ENCODE data around the gene CYLD. TPM values are rescaled to one million over a fixed set of nuclear protein-coding genes. Genes with fewer than 3 reads are reported as not detected.

Gene CYLD
- total RNA-seq, 1 donor: 61.9 TPM

DNA sequence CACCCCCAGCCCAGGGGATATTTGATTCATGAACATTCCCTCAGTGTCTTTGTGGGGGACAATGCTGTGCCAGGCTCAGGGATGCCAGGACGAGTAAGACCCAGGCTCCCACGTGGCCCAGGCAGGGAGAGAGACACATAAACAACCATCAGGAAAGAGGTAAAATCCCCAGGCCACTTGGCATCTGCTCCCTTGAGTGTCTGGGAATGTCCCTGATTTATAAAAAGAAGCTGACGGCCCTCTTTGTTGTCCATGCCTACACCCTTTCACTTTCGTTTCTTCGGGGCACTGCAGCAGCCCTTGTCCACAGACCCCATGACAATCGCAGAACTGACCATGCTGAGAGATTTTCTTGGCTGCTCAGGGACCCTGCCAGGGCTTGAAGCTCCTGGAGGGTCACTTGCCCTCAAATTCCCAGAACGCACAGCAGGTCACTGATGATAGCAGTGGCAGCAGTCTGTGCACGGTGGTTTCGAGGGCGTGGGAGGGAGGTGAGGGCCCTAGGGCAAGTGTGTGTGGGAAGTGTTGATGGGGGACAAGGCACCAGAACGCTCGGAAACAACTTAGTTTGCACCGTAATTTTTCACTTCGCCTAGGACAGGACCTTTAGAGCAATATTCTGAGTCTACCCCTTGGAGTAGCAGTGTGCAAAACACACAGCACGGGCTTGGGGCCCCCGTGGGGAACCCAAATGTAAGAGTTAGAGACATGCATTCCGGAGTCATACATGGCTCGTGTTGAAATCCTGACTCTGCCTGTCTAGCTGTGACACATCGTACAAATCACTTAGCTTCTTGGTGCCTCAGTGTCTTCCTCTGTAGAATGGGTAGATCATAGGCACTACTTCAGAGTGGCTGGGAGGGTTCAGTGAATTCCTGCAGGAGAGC lies 43.8 kb upstream of the CYLD start:
- H3K27ac ChIP-seq (ENCODE audit: low read depth, low read length): peak overlapping the region; percentile 51
- H3K4me3 ChIP-seq (ENCODE audit: insufficient read depth, low read length): peak overlapping the region; percentile 76
- H3K4me2 ChIP-seq (ENCODE audit: insufficient read depth, low read length): peak overlapping the region; percentile 94
- peak overlapping the region; percentile 99 for H2AFZ ChIP-seq (ENCODE audit: low read length)
- no peaks in the 10 kb centered on the region for H3K79me2 ChIP-seq (ENCODE audit: insufficient read depth, low read length)
- peaks cover 12% of the 10 kb centered on the region for H3K27me3 ChIP-seq (ENCODE audit: insufficient read depth, low read length)
- H4K20me1 ChIP-seq (ENCODE audit: insufficient read depth, low read length): no peaks in the 10 kb centered on the region
- H3K9me3 ChIP-seq (ENCODE audit: low read depth, low read length): no peaks in the 10 kb centered on the region
- peak; percentile 92 for DNase-seq (ENCODE audit: insufficient read length, low spot score, missing footprints)
- TF ChIP-seq, protein P1, sequence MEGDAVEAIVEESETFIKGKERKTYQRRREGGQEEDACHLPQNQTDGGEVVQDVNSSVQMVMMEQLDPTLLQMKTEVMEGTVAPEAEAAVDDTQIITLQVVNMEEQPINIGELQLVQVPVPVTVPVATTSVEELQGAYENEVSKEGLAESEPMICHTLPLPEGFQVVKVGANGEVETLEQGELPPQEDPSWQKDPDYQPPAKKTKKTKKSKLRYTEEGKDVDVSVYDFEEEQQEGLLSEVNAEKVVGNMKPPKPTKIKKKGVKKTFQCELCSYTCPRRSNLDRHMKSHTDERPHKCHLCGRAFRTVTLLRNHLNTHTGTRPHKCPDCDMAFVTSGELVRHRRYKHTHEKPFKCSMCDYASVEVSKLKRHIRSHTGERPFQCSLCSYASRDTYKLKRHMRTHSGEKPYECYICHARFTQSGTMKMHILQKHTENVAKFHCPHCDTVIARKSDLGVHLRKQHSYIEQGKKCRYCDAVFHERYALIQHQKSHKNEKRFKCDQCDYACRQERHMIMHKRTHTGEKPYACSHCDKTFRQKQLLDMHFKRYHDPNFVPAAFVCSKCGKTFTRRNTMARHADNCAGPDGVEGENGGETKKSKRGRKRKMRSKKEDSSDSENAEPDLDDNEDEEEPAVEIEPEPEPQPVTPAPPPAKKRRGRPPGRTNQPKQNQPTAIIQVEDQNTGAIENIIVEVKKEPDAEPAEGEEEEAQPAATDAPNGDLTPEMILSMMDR (IDR thresholded peaks at IDR 0.05; ENCODE audit: extremely low read depth, low read depth, low read length): no peak
- H3K36me3 ChIP-seq (ENCODE audit: insufficient read depth, low read length): no peaks in the 10 kb centered on the region
- H3K4me1 ChIP-seq (ENCODE audit: insufficient read depth, low read length): peaks cover 7% of the 10 kb centered on the region

DNA sequence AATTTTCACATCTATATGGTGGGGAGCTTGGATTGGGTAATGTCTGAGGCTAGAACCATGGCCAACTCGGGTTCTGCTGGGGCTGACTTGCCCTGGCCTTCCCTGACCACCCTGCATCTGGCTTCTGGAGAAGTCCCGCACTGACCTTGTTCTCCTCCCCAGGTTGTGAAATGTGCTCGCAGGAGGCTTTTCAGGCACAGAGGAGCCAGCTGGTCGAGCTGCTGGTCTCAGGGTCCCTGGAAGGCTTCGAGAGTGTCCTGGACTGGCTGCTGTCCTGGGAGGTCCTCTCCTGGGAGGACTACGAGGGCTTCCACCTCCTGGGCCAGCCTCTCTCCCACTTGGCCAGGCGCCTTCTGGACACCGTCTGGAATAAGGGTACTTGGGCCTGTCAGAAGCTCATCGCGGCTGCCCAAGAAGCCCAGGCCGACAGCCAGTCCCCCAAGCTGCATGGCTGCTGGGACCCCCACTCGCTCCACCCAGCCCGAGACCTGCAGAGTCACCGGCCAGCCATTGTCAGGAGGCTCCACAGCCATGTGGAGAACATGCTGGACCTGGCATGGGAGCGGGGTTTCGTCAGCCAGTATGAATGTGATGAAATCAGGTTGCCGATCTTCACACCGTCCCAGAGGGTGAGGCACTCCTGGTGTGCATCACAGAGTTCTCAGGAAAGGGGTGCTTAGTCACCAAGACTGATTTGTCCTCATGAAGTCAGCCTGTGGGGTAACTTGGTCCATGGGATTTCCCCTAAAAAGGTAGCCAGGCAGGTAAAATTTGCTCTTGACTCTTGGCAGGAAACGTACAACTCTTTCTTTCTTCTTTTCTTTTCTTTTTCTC lies 42.3 kb upstream of the CYLD start:
- no peak overlapping the region for H3K4me2 ChIP-seq (ENCODE audit: insufficient read depth, low read length)

DNA sequence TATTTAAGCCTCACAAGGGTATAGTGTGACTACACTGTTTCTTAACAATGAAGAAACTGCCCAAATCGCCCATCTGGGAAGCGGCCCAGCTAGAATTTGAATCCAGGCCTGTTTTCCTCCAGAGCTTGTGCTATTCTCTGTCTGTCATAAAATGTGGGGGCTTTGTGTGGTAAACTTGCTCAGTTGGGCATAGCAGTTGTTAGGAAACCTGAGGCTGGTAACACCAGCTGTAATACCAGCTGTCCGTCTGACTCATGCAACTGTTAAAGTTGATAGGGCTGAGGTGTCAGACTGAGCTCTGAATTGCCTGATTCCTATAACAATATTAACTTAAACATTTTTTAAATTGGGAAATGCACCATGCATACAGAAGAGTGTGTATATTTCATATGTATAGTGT lies 39.2 kb upstream of the CYLD start:
- no peaks in the 10 kb centered on the region for H3K79me2 ChIP-seq (ENCODE audit: insufficient read depth, low read length)
- no peak overlapping the region for H3K27ac ChIP-seq (ENCODE audit: low read depth, low read length)
- DNase-seq (ENCODE audit: insufficient read length, low spot score, missing footprints): no peak
- H3K4me1 ChIP-seq (ENCODE audit: insufficient read depth, low read length): peaks cover 5% of the 10 kb centered on the region
- H3K4me2 ChIP-seq (ENCODE audit: insufficient read depth, low read length): no peak overlapping the region
- H4K20me1 ChIP-seq (ENCODE audit: insufficient read depth, low read length): no peaks in the 10 kb centered on the region
- H3K9me3 ChIP-seq (ENCODE audit: low read depth, low read length): peaks cover 3% of the 10 kb centered on the region
- H3K4me3 ChIP-seq (ENCODE audit: insufficient read depth, low read length): no peak overlapping the region
- TF ChIP-seq, protein P1 (IDR thresholded peaks at IDR 0.05; ENCODE audit: extremely low read depth, low read depth, low read length): no peak
- H2AFZ ChIP-seq (ENCODE audit: low read length): no peak overlapping the region
- peaks cover 3% of the 10 kb centered on the region for H3K27me3 ChIP-seq (ENCODE audit: insufficient read depth, low read length)
- H3K36me3 ChIP-seq (ENCODE audit: insufficient read depth, low read length): no peaks in the 10 kb centered on the region

More for the DNA sequence above, 42.3 kb upstream of the CYLD start:
- peaks cover 5% of the 10 kb centered on the region for H3K4me1 ChIP-seq (ENCODE audit: insufficient read depth, low read length)
- no peak overlapping the region for H3K27ac ChIP-seq (ENCODE audit: low read depth, low read length)
- H3K4me3 ChIP-seq (ENCODE audit: insufficient read depth, low read length): no peak overlapping the region
- no peak overlapping the region for H2AFZ ChIP-seq (ENCODE audit: low read length)
- TF ChIP-seq, protein P1 (IDR thresholded peaks at IDR 0.05; ENCODE audit: extremely low read depth, low read depth, low read length): no peak
- H3K9me3 ChIP-seq (ENCODE audit: low read depth, low read length): peaks cover 3% of the 10 kb centered on the region
- H3K27me3 ChIP-seq (ENCODE audit: insufficient read depth, low read length): peaks cover 3% of the 10 kb centered on the region
- H4K20me1 ChIP-seq (ENCODE audit: insufficient read depth, low read length): no peaks in the 10 kb centered on the region
- H3K36me3 ChIP-seq (ENCODE audit: insufficient read depth, low read length): no peaks in the 10 kb centered on the region
- no peaks in the 10 kb centered on the region for H3K79me2 ChIP-seq (ENCODE audit: insufficient read depth, low read length)
- no peak for DNase-seq (ENCODE audit: insufficient read length, low spot score, missing footprints)

DNA sequence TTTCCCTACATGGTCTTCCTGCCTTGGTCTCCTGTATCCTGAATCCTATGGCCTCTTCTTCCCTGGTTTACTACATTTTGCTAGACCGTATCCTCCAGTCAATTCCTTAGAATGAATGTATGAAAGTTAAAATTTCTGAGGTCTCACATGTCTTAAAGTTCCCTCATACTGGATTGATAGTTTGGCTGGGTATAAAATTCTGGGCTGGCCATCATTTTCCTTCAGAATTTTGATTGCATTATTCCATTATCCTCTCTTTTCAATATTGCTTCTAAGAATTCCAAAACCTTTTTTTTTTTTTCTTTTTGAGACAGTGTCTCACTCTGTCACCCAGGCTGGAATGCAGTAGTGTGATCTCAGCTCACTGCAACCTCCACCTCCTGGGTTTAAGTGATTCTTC lies 37.6 kb upstream of the CYLD start:
- no peak overlapping the region for H3K4me3 ChIP-seq (ENCODE audit: insufficient read depth, low read length)
- no peak overlapping the region for H3K4me2 ChIP-seq (ENCODE audit: insufficient read depth, low read length)
- no peak for DNase-seq (ENCODE audit: insufficient read length, low spot score, missing footprints)
- H3K9me3 ChIP-seq (ENCODE audit: low read depth, low read length): peaks cover 3% of the 10 kb centered on the region
- TF ChIP-seq, protein P1 (IDR thresholded peaks at IDR 0.05; ENCODE audit: extremely low read depth, low read depth, low read length): no peak
- H2AFZ ChIP-seq (ENCODE audit: low read length): no peak overlapping the region
- no peaks in the 10 kb centered on the region for H3K36me3 ChIP-seq (ENCODE audit: insufficient read depth, low read length)
- H3K79me2 ChIP-seq (ENCODE audit: insufficient read depth, low read length): no peaks in the 10 kb centered on the region
- H3K27ac ChIP-seq (ENCODE audit: low read depth, low read length): no peak overlapping the region
- H3K4me1 ChIP-seq (ENCODE audit: insufficient read depth, low read length): no peaks in the 10 kb centered on the region
- H3K27me3 ChIP-seq (ENCODE audit: insufficient read depth, low read length): peaks cover 3% of the 10 kb centered on the region
- no peaks in the 10 kb centered on the region for H4K20me1 ChIP-seq (ENCODE audit: insufficient read depth, low read length)

Data from osteoblast (primary cell).